Caco-2 (cell line): Measurements from ENCODE around the gene CHD9NB. TPM values are rescaled to one million over a fixed set of nuclear protein-coding genes. Genes with fewer than 3 reads are reported as not detected.

Experiments
- BruUV-seq: library from RNA; stranded (reverse); fragments of 400-500 nt; replicated peaks from 2 replicates; lab custom pipeline; 2021; lab: Mats Ljungman, UMichigan
- CTCF ChIA-PET: fragments of 300-600 bp; sonication (Branson Sonifier 250); formaldehyde crosslinking; loops from one replicate; lab custom pipeline; 2022; ENCODE audit warnings: antibody characterized with exemption; lab: Charles Lee
- POLR2A ChIA-PET: fragments of 300-600 bp; sonication (Branson Sonifier 250); formaldehyde crosslinking; loops from one replicate; lab custom pipeline; 2022; ENCODE audit warnings: antibody characterized with exemption; lab: Charles Lee
- DNase-seq, 2 experiments: peaks; one replicate each; pipeline versions ENCODE4 v3.0.0 to v3.0.0-alpha.2; 2020 to 2022
- H3K27me3 ChIP-seq: replicated peaks from 2 replicates; pipeline ENCODE4 v1.6.0; 2011; ENCODE audit warnings: low read length; ENCODE audit not compliant: control insufficient read depth, insufficient read depth
- H3K36me3 ChIP-seq: 2 replicates; pipeline ENCODE4 v1.5.1; 2011; ENCODE audit warnings: low read length; ENCODE audit not compliant: control insufficient read depth, insufficient read depth
- H3K4me1 ChIP-seq: fragments of 250-450 bp; sonication (Bioruptor Pico); 2 replicates; pipeline ENCODE4 v1.5.1; 2020; ENCODE audit warnings: mild to moderate bottlenecking
- H3K4me3 ChIP-seq: 2 replicates; pipeline ENCODE4 v1.5.1; 2011; ENCODE audit warnings: low read depth, mild to moderate bottlenecking, control low read depth, low read length
- H3K9me3 ChIP-seq: fragments of 250-450 bp; sonication (Bioruptor Pico); 2 replicates; pipeline ENCODE4 v1.5.1; 2020; ENCODE audit warnings: mild to moderate bottlenecking, moderate library complexity
- H3K27ac Mint-ChIP-seq: one replicate; pipeline ENCODE4 v1.8.0; 2022; ENCODE audit warnings: mixed read lengths; ENCODE audit not compliant: unreplicated experiment
- H3K27me3 Mint-ChIP-seq: one replicate; pipeline ENCODE4 v1.8.0; 2022; ENCODE audit warnings: mixed read lengths; ENCODE audit not compliant: insufficient read depth, unreplicated experiment
- H3K36me3 Mint-ChIP-seq: one replicate; pipeline ENCODE4 v1.8.0; 2022; ENCODE audit warnings: mild to moderate bottlenecking, mixed read lengths; ENCODE audit not compliant: insufficient read depth, unreplicated experiment
- H3K4me1 Mint-ChIP-seq: one replicate; pipeline ENCODE4 v1.8.0; 2022; ENCODE audit warnings: low read depth, mixed read lengths; ENCODE audit not compliant: unreplicated experiment
- H3K4me3 Mint-ChIP-seq: one replicate; pipeline ENCODE4 v1.8.0; 2022; ENCODE audit warnings: mild to moderate bottlenecking, moderate library complexity, mixed read lengths; ENCODE audit not compliant: unreplicated experiment
- H3K9me3 Mint-ChIP-seq: one replicate; pipeline ENCODE4 v1.8.0; 2022; ENCODE audit warnings: mixed read lengths; ENCODE audit not compliant: unreplicated experiment
- CTCF ChIP-seq, 2 experiments: fragments of 200-600 bp in 1 of 2; IDR thresholded peaks; 1 replicate in 1 of 2; 2 replicates in 1 of 2; pipeline versions ENCODE4 v1.5.1 to v1.8.0; 2011 to 2022; ENCODE audit warnings: antibody characterized with exemption in 1 of 2, control low read depth in 1 of 2, inconsistent platforms in 1 of 2, low read depth in 1 of 2, low read length in 1 of 2, mild to moderate bottlenecking in 1 of 2, moderate library complexity in 1 of 2; ENCODE audit not compliant: insufficient read depth in 1 of 2, severe bottlenecking in 1 of 2, unreplicated experiment in 1 of 2
- intact Hi-C: fragments of 100-400 bp; cut with micrococcal nuclease; formaldehyde crosslinking; loops from one replicate; pipeline ENCODE4 v1.10.0; 2022; ENCODE audit not compliant: unreplicated experiment
- total RNA-seq: library from RNA; stranded (reverse); gene quantifications from 2 replicates; pipeline ENCODE4 v1.2.3, GENCODE V29; 2022

Gene CHD9NB
- total RNA-seq, 1 experiment from 2014 or later, result not detected

- Mint-ChIP-seq H3K36me3 (peaks cover 6% of the 10 kb centered on the region), H3K4me1 (no peaks in the 10 kb centered on the region), H3K4me3 (no peak overlapping the region), H3K27me3 (no peaks in the 10 kb centered on the region), H3K27ac (no peak overlapping the region), H3K9me3 (no peaks in the 10 kb centered on the region)
- Histone ChIP-seq H3K9me3 (no peaks in the 10 kb centered on the region), H3K27me3 (no peaks in the 10 kb centered on the region), H3K4me3 (no peak overlapping the region), H3K36me3 (no peaks in the 10 kb centered on the region), H3K4me1 (no peaks in the 10 kb centered on the region)
- no TSS peak for BruUV-seq
- no peak for DNase-seq
- intact Hi-C loops, result no loop called here
- CTCF ChIA-PET, result no interaction called here
- POLR2A ChIA-PET, result no interaction called here
- no peak for TF ChIP-seq CTCF (IDR thresholded peaks at IDR 0.05; ENCODE audit: insufficient read depth in 1 of 2, low read depth in 1 of 2, low read length in 1 of 2, severe bottlenecking in 1 of 2, unreplicated experiment in 1 of 2)
Measured at GRCh38 chr16:53093162-53093744, 40.6 kb upstream of the CHD9NB start.

- no TSS peak for BruUV-seq
- ChIA-PET POLR2A (no interaction called here), CTCF (no interaction called here)
- Histone ChIP-seq H3K4me1 (no peaks in the 10 kb centered on the region), H3K9me3 (no peaks in the 10 kb centered on the region), H3K4me3 (no peak overlapping the region), H3K27me3 (no peaks in the 10 kb centered on the region), H3K36me3 (no peaks in the 10 kb centered on the region)
- TF ChIP-seq CTCF (IDR thresholded peaks at IDR 0.05; ENCODE audit: insufficient read depth in 1 of 2, low read depth in 1 of 2, low read length in 1 of 2, severe bottlenecking in 1 of 2, unreplicated experiment in 1 of 2), result no peak
- H3K27me3 Mint-ChIP-seq, result no peaks in the 10 kb centered on the region
- peaks cover 6% of the 10 kb centered on the region for H3K36me3 Mint-ChIP-seq
- no peak for DNase-seq
- no peaks in the 10 kb centered on the region for H3K9me3 Mint-ChIP-seq
- no peaks in the 10 kb centered on the region for H3K4me1 Mint-ChIP-seq
- no peak overlapping the region for H3K27ac Mint-ChIP-seq
- H3K4me3 Mint-ChIP-seq, result no peak overlapping the region
- intact Hi-C loops, result no loop called here
Measured at GRCh38 chr16:53092284-53092683, 39.6 kb upstream of the CHD9NB start.

- H3K9me3 ChIP-seq, result no peaks in the 10 kb centered on the region
- intact Hi-C loops, result no loop called here
Measured at GRCh38 chr16:53091466-53092211, 38.9 kb upstream of the CHD9NB start.

More at GRCh38 chr16:53091466-53092211, 38.9 kb upstream of the CHD9NB start:
- no peaks in the 10 kb centered on the region for H3K36me3 ChIP-seq
- ChIA-PET POLR2A (no interaction called here), CTCF (no interaction called here)
- DNase-seq, result no peak
- Mint-ChIP-seq H3K27me3 (no peaks in the 10 kb centered on the region), H3K4me1 (no peaks in the 10 kb centered on the region), H3K27ac (no peak overlapping the region), H3K9me3 (no peaks in the 10 kb centered on the region), H3K36me3 (peaks cover 6% of the 10 kb centered on the region), H3K4me3 (no peak overlapping the region)
- no peaks in the 10 kb centered on the region for H3K27me3 ChIP-seq
- no peaks in the 10 kb centered on the region for H3K4me1 ChIP-seq
- H3K4me3 ChIP-seq, result no peak overlapping the region
- BruUV-seq, result no TSS peak
- TF ChIP-seq CTCF (IDR thresholded peaks at IDR 0.05; ENCODE audit: insufficient read depth in 1 of 2, low read depth in 1 of 2, low read length in 1 of 2, severe bottlenecking in 1 of 2, unreplicated experiment in 1 of 2), result no peak
